Suppressor macrophage treated with lipopolysaccharide for 4 hours (primary cell): ENCODE data around the gene KLHDC4.

Experiments used
- DNase-seq: peaks from one replicate; pipeline ENCODE4 v3.0.0-alpha.2; 2020

The KLHDC4 gene

GRCh38 chr16:87715231-87715630 is 50.6 kb downstream of the KLHDC4 start:
- DNase-seq, result no peak

- peak; percentile 14 for DNase-seq
Measured at GRCh38 chr16:87713451-87714229, 52.1 kb downstream of the KLHDC4 start.

- DNase-seq, result no peak
Measured at GRCh38 chr16:87712184-87712762, 53.5 kb downstream of the KLHDC4 start.

GRCh38 chr16:87710887-87711286 is 54.9 kb downstream of the KLHDC4 start:
- no peak for DNase-seq

- DNase-seq, result no peak
Measured at GRCh38 chr16:87709677-87710076, 56.1 kb downstream of the KLHDC4 start.

- no peak for DNase-seq
Measured at GRCh38 chr16:87708881-87709638, 56.7 kb downstream of the KLHDC4 start.

GRCh38 chr16:87707714-87708580 is 57.8 kb downstream of the KLHDC4 start:
- DNase-seq, result no peak

GRCh38 chr16:87707097-87707496 is 58.7 kb downstream of the KLHDC4 start:
- DNase-seq, result no peak

- DNase-seq, result no peak
Measured at GRCh38 chr16:87706278-87707000, 59.3 kb downstream of the KLHDC4 start.

GRCh38 chr16:87705771-87706277 is 60.0 kb downstream of the KLHDC4 start:
- DNase-seq, result no peak

- DNase-seq, result no peak
Measured at GRCh38 chr16:87704754-87705353, 60.9 kb downstream of the KLHDC4 start.

- DNase-seq, result no peak
Measured at GRCh38 chr16:87703835-87704375, 61.9 kb downstream of the KLHDC4 start.

- DNase-seq, result no peak
Measured at GRCh38 chr16:87703071-87703470, 62.7 kb downstream of the KLHDC4 start.

GRCh38 chr16:87702325-87702811 is 63.4 kb downstream of the KLHDC4 start:
- DNase-seq, result peak; percentile 39

GRCh38 chr16:87701505-87701921 is 64.3 kb downstream of the KLHDC4 start:
- DNase-seq, result no peak

- DNase-seq, result no peak
Measured at GRCh38 chr16:87701078-87701460, 64.7 kb downstream of the KLHDC4 start.

- DNase-seq, result no peak
Measured at GRCh38 chr16:87700406-87701077, 65.2 kb downstream of the KLHDC4 start.

GRCh38 chr16:87698676-87699199 is 67.0 kb downstream of the KLHDC4 start:
- DNase-seq, result no peak

- no peak for DNase-seq
Measured at GRCh38 chr16:87698241-87698640, 67.5 kb downstream of the KLHDC4 start.

- DNase-seq, result no peak
Measured at GRCh38 chr16:87697792-87698191, 68.0 kb downstream of the KLHDC4 start.
